DND-41 (cell line): ENCODE data around the gene CDAN1.

ENCODE experiments used
- EZH2 ChIP-seq: IDR thresholded peaks from 3 replicates; pipeline ENCODE4 v1.6.1; 2012; ENCODE audit warnings: borderline replicate concordance, low read depth, mild to moderate bottlenecking, moderate library complexity, low read length, inconsistent platforms; ENCODE audit not compliant: severe bottlenecking
- TF ChIP-seq, protein P1 (sequence below): IDR thresholded peaks from 2 replicates; pipeline ENCODE4 v1.5.1; 2012; ENCODE audit warnings: borderline replicate concordance, low read length, moderate library complexity, mild to moderate bottlenecking; ENCODE audit not compliant: poor library complexity, severe bottlenecking; ENCODE audit errors: extremely low read depth

DNA sequence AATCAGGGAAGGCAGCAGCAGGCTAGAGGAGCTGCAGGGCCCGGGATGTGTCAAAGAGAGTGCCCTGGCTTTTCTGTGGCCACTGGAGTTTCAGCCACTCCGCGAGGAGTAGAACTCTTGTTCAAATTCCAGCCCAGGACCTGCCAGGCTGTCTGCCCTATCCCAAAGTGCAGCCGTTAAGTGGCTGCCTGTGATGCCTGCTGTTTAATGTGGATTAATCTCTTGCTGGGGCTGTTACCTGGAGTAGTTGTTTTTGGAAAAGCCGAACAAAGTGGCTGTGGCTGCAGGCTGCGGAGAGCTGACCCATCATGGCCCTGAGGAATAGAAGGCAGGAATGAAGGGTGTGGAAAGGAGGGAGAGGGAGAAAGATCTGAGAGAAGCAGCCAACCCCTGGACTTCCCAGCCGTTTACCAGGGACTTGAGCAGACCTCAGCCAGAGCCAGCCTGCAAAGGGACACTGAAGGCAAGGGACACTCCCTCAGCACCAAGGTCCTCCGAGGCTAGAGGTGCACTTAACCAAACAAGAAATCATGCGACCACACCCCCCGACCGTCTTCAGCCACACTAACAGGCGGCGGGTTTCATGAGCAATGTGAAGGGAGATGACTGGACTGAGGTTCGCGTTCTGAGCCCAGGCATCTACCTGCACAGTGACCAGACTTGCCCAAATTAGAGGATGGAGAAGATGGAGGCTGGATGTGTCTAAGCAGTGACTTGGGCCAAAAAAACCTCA is 4.7 kb downstream of the CDAN1 start:
- TF ChIP-seq, protein P1, sequence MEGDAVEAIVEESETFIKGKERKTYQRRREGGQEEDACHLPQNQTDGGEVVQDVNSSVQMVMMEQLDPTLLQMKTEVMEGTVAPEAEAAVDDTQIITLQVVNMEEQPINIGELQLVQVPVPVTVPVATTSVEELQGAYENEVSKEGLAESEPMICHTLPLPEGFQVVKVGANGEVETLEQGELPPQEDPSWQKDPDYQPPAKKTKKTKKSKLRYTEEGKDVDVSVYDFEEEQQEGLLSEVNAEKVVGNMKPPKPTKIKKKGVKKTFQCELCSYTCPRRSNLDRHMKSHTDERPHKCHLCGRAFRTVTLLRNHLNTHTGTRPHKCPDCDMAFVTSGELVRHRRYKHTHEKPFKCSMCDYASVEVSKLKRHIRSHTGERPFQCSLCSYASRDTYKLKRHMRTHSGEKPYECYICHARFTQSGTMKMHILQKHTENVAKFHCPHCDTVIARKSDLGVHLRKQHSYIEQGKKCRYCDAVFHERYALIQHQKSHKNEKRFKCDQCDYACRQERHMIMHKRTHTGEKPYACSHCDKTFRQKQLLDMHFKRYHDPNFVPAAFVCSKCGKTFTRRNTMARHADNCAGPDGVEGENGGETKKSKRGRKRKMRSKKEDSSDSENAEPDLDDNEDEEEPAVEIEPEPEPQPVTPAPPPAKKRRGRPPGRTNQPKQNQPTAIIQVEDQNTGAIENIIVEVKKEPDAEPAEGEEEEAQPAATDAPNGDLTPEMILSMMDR, result no peak
- TF ChIP-seq EZH2, result no peak
